A673 (cell line): Measurements from ENCODE around the gene S100A7A. TPM values are rescaled to one million over a fixed set of nuclear protein-coding genes. Genes with fewer than 3 reads are reported as not detected.

Experiments used
- BruUV-seq: library from RNA; stranded (reverse); fragments of 400-500 nt; replicated peaks from 2 replicates; lab custom pipeline; 2021; lab: Mats Ljungman, UMichigan
- CTCF ChIA-PET: fragments of 300-600 bp; sonication (Branson Sonifier 250); formaldehyde crosslinking; loops from one replicate; lab custom pipeline; 2022; ENCODE audit warnings: antibody characterized with exemption; lab: Charles Lee
- POLR2A ChIA-PET: fragments of 300-600 bp; sonication (Branson Sonifier 250); formaldehyde crosslinking; loops from one replicate; lab custom pipeline; 2022; ENCODE audit warnings: antibody characterized with exemption; ENCODE audit not compliant: low non-redundant PET; lab: Charles Lee
- DNase-seq: peaks from one replicate; pipeline ENCODE4 v3.0.0-alpha.2; 2015; ENCODE audit warnings: low spot score
- H3K27ac ChIP-seq: fragments of 200-600 bp; sonication (generic); 2 replicates; pipeline ENCODE4 v1.5.1; 2016; ENCODE audit warnings: mixed run types, low read depth, mild to moderate bottlenecking, mixed read lengths, antibody characterized with exemption, low read length; ENCODE audit not compliant: poor library complexity, severe bottlenecking
- H3K27me3 ChIP-seq: fragments of 200-600 bp; sonication (generic); replicated peaks from 2 replicates; pipeline ENCODE4 v1.6.1; 2017; ENCODE audit warnings: mixed run types, low read depth, mild to moderate bottlenecking, mixed read lengths, antibody characterized with exemption, low read length; ENCODE audit not compliant: insufficient read depth, poor library complexity
- H3K36me3 ChIP-seq: fragments of 200-600 bp; sonication (generic); 2 replicates; pipeline ENCODE4 v1.6.1; 2016; ENCODE audit warnings: mixed run types, mild to moderate bottlenecking, mixed read lengths, antibody characterized with exemption, low read length; ENCODE audit not compliant: insufficient read depth, poor library complexity, severe bottlenecking
- H3K4me1 ChIP-seq: fragments of 200-600 bp; sonication (generic); 2 replicates; pipeline ENCODE4 v1.6.1; 2017; ENCODE audit warnings: mixed run types, mild to moderate bottlenecking, mixed read lengths, antibody characterized with exemption, low read length; ENCODE audit not compliant: insufficient read depth, poor library complexity, severe bottlenecking
- H3K4me3 ChIP-seq: fragments of 200-600 bp; sonication (generic); 2 replicates; pipeline ENCODE4 v1.5.1; 2016; ENCODE audit warnings: low read depth, mixed run types, mild to moderate bottlenecking, mixed read lengths, low read length; ENCODE audit not compliant: poor library complexity, severe bottlenecking
- H3K9me3 ChIP-seq: fragments of 200-600 bp; sonication (generic); 2 replicates; pipeline ENCODE4 v1.6.1; 2016; ENCODE audit warnings: mixed run types, low read depth, mild to moderate bottlenecking, mixed read lengths, antibody characterized with exemption, low read length; ENCODE audit not compliant: poor library complexity, severe bottlenecking
- CTCF ChIP-seq: fragments of 300-800, 200-600 bp; sonication (generic); conservative IDR thresholded peaks from 2 replicates; pipeline ENCODE4 v1.5.1; 2017; ENCODE audit warnings: low read depth, mild to moderate bottlenecking, antibody characterized with exemption, low read length, moderate library complexity, mixed read lengths
- EZH2 ChIP-seq: fragments of 200-600 bp; sonication (generic); IDR thresholded peaks from 2 replicates; pipeline ENCODE4 v1.6.1; 2017; ENCODE audit warnings: borderline replicate concordance, low read depth, mild to moderate bottlenecking, mixed read lengths, antibody characterized with exemption, low read length; ENCODE audit not compliant: poor library complexity, severe bottlenecking
- intact Hi-C: fragments of 100-400 bp; cut with micrococcal nuclease; formaldehyde crosslinking; loops from one replicate; pipeline ENCODE4 v1.10.0; 2022; ENCODE audit not compliant: unreplicated experiment
- total RNA-seq: library from RNA; stranded (reverse); gene quantifications from 2 replicates; pipeline ENCODE4 v1.2.3, GENCODE V29; 2021

S100A7A gene
- total RNA-seq, 1 experiment from 2014 or later: not detected

- H3K4me3 ChIP-seq: no peak overlapping the region
- H3K9me3 ChIP-seq: no peaks in the 10 kb centered on the region
- intact Hi-C loops: no loop called here
- no peak for DNase-seq
- TF ChIP-seq CTCF: no peak
- no peak for TF ChIP-seq EZH2
- no TSS peak for BruUV-seq
- CTCF ChIA-PET: no interaction called here
- H3K27ac ChIP-seq: no peak overlapping the region
- H3K27me3 ChIP-seq: peaks cover 37% of the 10 kb centered on the region
- POLR2A ChIA-PET: no interaction called here
- no peaks in the 10 kb centered on the region for H3K4me1 ChIP-seq
- H3K36me3 ChIP-seq: no peaks in the 10 kb centered on the region
These were observed 46.2 kb upstream of the S100A7A start for GRCh38 chr1:153370146-153370545.

- Histone ChIP-seq H3K27ac (no peak overlapping the region), H3K4me1 (no peaks in the 10 kb centered on the region), H3K27me3 (peaks cover 31% of the 10 kb centered on the region), H3K4me3 (no peak overlapping the region), H3K9me3 (no peaks in the 10 kb centered on the region), H3K36me3 (no peaks in the 10 kb centered on the region)
- ChIA-PET POLR2A (no interaction called here), CTCF (no interaction called here)
- intact Hi-C loops: no loop called here
- no peak for DNase-seq
- no peak for TF ChIP-seq CTCF
- no peak for TF ChIP-seq EZH2
- BruUV-seq: no TSS peak
These were observed 45.1 kb upstream of the S100A7A start for GRCh38 chr1:153371231-153371630.

GRCh38 chr1:153372571-153372970 is 43.7 kb upstream of the S100A7A start:
- BruUV-seq: no TSS peak
- ChIA-PET CTCF (no interaction called here), POLR2A (no interaction called here)
- Histone ChIP-seq H3K27ac (no peak overlapping the region), H3K27me3 (peaks cover 20% of the 10 kb centered on the region), H3K4me1 (no peaks in the 10 kb centered on the region), H3K4me3 (no peak overlapping the region), H3K36me3 (no peaks in the 10 kb centered on the region), H3K9me3 (no peaks in the 10 kb centered on the region)
- DNase-seq: no peak
- intact Hi-C loops: no loop called here
- TF ChIP-seq CTCF (no peak), EZH2 (no peak)
